Erythroblast (primary cell): ENCODE results near the gene UBA1.

Experiments
- GATA1 ChIP-seq: IDR thresholded peaks from 2 replicates; pipeline ENCODE4 v1.6.1; 2011; ENCODE audit warnings: low read depth, mild to moderate bottlenecking, control low read depth, low read length, moderate library complexity
- POLR2A ChIP-seq: IDR thresholded peaks from 2 replicates; pipeline ENCODE4 v1.6.1; 2011; ENCODE audit warnings: mild to moderate bottlenecking, low read length

DNA sequence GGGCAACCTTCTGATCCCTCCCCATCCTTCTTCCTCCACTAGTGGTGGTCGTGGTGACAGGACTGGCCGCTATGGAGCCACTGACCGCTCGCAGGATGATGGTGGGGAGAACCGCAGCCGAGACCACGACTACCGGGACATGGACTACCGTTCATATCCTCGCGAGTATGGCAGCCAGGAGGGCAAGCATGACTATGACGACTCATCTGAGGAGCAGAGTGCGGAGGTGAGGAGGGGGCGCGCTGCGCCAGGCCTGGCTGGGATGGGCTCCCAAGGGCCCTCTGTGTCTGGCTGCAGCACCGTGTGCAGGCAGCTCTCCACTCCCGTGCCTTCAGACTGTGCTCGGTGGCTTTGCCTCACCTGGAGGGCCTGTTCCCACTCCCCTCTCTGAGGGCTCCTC, 24.4 kb upstream of the UBA1 start:
- no peak for TF ChIP-seq POLR2A
- no peak for TF ChIP-seq GATA1
